Vagina (tissue), 2 donors: ENCODE results near the gene NISCH.

Experiments
- POLR2A ChIP-seq, 2 donors: fragments of 450-650 bp; IDR thresholded peaks; one replicate each; pipeline ENCODE4 v1.6.1; 2017; ENCODE audit warnings: antibody characterized with exemption in 2 of 2, mild to moderate bottlenecking in 2 of 2, moderate library complexity in 2 of 2
- POLR2AphosphoS5 ChIP-seq, 2 donors: sonication (generic); formaldehyde crosslinking; IDR thresholded peaks; one replicate each; pipeline ENCODE4 v1.9.0; 2017; ENCODE audit warnings: antibody characterized with exemption in 2 of 2, mild to moderate bottlenecking in 2 of 2, low read depth in 1 of 2; ENCODE audit not compliant: insufficient read depth in 1 of 2
- TF ChIP-seq, protein P1 (sequence below), 3 experiments: fragments of 450-650 bp in 2 of 3; fragments of 200-600 bp in 1 of 3; sonication (generic) in 1 of 3; IDR thresholded peaks; one replicate each; pipeline ENCODE4 v1.5.1; 2017 to 2019; ENCODE audit warnings: antibody characterized with exemption in 3 of 3, mild to moderate bottlenecking in 2 of 3, moderate library complexity in 2 of 3

DNA sequence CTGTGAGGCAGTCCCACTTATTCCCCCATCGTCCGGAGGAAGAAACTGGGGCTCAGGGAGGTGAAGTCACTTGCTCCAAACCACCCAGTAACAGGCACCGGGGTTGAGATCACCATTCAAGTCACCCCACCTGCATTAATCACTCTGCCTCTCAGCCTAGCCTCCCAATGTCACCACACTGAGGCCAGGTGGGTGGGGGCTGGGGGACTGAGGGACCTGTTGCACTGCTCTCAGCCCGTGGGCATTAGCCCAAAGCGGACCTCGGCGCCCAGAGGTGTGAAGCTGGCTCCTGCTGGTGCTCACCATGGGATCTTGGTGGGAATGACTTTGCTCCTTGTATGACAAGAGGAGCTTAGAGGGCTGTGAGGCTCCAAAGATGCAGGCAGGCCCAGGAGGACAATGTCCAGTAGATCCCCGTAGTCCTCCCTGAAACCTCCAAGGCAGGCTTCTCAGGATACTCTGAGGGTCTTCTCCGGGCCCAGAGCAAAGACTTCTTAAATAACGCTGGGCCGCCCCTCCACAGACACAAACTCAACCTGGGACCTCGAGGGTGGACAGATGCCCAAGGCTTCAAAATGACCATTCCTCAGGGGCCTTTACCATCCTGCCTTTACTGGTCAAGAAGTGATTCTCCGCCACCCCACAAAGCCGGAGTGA lies 76.6 kb downstream of the NISCH start:
- TF ChIP-seq, protein P1, sequence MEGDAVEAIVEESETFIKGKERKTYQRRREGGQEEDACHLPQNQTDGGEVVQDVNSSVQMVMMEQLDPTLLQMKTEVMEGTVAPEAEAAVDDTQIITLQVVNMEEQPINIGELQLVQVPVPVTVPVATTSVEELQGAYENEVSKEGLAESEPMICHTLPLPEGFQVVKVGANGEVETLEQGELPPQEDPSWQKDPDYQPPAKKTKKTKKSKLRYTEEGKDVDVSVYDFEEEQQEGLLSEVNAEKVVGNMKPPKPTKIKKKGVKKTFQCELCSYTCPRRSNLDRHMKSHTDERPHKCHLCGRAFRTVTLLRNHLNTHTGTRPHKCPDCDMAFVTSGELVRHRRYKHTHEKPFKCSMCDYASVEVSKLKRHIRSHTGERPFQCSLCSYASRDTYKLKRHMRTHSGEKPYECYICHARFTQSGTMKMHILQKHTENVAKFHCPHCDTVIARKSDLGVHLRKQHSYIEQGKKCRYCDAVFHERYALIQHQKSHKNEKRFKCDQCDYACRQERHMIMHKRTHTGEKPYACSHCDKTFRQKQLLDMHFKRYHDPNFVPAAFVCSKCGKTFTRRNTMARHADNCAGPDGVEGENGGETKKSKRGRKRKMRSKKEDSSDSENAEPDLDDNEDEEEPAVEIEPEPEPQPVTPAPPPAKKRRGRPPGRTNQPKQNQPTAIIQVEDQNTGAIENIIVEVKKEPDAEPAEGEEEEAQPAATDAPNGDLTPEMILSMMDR (IDR thresholded peaks at IDR 0.05) = no peak
- no peak for TF ChIP-seq POLR2A (IDR thresholded peaks at IDR 0.05)
- TF ChIP-seq POLR2AphosphoS5 (IDR thresholded peaks at IDR 0.05; ENCODE audit: insufficient read depth in 1 of 2, low read depth in 1 of 2) = no peak
